Stimulated activated CD4-positive, alpha-beta T cell treated with anti-CD3 and anti-CD28 coated beads, Interleukin-1b, Interleukin-23, amount 100 ng/mL, for 48 hours (primary cell): Measurements from ENCODE around the gene ARNT2.

Experiments used
- DNase-seq: peaks from one replicate; pipeline ENCODE4 v3.0.0-alpha.2; 2020

ARNT2 gene

DNA sequence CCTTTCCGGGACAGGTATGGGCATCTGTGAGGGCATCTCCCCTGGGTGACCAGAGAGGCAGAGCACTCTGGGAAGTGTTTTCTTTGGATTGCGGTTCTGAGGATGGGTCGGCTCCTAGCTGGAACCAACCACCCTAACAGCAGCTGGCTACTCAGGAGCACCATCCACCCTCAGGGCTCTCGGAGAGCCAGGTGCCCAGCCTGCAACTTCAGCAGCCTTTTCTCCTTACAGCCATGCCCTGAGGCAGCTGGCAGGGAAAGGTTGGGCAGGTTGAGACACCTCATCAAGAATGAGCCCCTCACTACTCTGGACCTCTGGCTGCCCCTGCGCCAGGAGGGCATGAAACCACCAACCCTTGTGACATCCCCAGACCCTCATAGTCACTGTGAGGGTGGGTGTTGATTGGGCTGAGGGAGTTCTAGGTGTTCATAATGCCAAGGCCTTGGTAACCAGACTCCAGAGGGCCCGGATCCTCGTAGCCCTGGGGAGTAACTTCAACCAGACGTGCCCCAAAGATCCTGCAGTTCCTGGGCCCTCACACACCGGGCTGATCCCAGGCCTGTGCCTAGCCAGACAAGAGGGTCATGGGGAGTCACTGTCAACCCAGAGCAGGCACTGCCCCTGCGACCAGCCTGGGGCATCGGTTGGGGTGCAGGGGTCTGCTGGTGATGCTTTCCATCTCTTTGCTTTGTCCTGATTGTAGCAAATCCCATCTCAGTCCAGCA, 176.5 kb downstream of the ARNT2 start:
- DNase-seq = no peak

GRCh38 chr15:80581976-80582375, 177.8 kb downstream of the ARNT2 start:
- no peak for DNase-seq

DNA sequence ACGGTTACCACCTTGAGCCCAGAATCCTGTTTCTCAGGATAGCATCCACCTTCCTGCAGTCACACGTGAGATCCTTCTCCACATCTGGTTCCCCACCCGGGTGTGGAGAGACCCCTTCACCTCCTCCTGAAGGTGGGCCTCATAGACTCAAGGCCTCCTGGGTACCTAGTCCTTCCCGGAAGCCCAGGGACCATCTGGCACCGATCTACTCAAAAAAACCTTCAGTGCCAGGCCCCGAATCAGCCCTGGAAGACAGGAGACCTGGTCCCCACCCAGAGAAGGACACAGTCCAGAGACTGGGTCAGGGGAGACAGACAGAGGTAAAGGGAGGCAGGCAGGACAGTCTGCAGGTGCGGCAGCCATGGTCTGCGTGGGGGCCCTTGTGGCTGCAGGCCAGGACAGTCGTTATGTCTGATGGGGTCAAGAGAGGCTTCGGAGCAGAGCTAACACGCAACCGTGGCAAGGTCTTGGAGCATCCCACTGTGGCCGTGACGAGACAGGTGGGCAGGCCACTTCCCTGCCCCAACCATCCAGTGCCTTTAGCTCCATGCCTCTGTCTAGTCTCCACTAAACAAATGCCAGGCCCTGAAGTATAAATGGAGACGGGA, 178.7 kb downstream of the ARNT2 start:
- DNase-seq = no peak

GRCh38 chr15:80584561-80584964, 180.4 kb downstream of the ARNT2 start:
- DNase-seq = no peak

GRCh38 chr15:80584973-80585525, 180.9 kb downstream of the ARNT2 start:
- no peak for DNase-seq

GRCh38 chr15:80585544-80586018, 181.4 kb downstream of the ARNT2 start:
- no peak for DNase-seq

GRCh38 chr15:80586161-80586560, 182.0 kb downstream of the ARNT2 start:
- DNase-seq = no peak

DNA sequence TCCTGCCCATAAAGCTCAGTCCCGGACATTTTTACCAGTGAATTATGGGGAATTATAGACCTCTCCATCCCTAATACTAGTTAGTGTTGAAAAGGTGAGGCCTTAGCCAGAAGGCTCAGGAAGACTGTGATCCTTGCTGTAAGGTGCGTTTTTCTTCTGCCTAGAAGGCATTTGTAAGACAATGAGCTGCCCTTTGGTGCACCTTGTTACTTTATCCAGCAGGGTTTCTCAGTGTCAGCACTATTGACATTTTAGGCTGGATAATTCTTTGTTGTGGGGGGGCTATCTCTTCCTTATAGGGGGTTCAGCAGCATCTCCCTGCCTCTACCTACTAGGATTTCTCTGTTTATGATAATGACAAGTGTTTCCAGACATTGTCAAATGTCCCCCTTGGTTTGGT, 182.8 kb downstream of the ARNT2 start:
- no peak for DNase-seq

- no peak for DNase-seq
Measured at GRCh38 chr15:80587816-80588456, 183.8 kb downstream of the ARNT2 start.

GRCh38 chr15:80588801-80589200, 184.6 kb downstream of the ARNT2 start:
- no peak for DNase-seq

DNA sequence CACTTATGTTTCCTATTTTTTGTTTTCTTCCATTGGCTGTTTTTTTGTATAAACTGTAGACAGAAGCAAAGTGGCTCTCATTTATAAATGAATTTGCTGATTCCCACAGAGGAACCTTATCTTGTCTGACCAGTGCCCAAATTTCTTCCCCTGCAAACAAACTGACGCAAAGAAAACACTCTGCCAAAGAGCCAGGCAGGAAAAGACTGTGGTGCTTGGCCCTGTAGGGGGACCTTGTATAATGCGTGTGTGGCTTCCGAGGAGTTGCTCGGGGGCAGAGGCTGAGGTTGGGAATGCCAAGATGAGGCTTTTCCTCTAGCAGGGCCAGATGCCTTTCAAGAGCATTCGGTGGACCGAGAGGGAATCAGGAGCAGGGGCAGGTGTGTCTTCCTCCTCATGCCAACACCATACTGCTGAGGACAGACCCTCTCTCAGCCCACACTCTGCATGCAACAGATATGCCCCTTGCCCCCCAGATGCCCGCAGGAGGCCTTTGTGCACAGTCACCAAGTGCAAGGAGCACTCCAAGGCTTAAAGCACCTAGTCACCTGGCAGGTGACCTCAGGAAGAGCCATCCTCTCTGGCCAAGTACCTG, 186.7 kb downstream of the ARNT2 start:
- DNase-seq = no peak

- DNase-seq = no peak
Measured at GRCh38 chr15:80591471-80591870, 187.3 kb downstream of the ARNT2 start.

GRCh38 chr15:80591938-80592825, 188.0 kb downstream of the ARNT2 start:
- no peak for DNase-seq

DNA sequence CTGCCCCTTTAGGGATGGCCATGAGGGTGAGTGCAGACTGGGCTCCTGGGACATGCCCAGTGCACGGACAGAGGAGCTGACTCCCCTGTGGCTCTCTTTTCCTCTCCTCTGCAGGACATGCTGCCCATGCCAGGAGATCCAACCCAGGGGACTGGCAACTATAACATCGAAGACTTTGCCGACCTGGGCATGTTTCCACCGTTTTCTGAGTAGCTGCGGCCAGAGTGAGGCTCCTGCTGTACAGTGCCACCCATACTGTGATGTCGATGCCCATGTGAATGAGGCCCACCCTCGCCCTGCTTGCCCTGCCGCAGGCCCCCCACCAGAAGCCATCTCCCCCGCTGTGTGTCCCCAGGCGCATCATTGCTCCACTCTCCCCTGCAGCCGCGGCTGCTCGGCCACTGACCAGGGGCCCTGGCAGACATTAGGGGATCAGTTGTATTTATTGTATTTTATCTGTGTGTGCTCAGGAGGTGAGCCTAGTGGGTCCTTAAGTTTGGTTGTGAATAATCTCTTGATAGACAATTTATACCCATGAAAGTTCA, 189.4 kb downstream of the ARNT2 start:
- no peak for DNase-seq

DNA sequence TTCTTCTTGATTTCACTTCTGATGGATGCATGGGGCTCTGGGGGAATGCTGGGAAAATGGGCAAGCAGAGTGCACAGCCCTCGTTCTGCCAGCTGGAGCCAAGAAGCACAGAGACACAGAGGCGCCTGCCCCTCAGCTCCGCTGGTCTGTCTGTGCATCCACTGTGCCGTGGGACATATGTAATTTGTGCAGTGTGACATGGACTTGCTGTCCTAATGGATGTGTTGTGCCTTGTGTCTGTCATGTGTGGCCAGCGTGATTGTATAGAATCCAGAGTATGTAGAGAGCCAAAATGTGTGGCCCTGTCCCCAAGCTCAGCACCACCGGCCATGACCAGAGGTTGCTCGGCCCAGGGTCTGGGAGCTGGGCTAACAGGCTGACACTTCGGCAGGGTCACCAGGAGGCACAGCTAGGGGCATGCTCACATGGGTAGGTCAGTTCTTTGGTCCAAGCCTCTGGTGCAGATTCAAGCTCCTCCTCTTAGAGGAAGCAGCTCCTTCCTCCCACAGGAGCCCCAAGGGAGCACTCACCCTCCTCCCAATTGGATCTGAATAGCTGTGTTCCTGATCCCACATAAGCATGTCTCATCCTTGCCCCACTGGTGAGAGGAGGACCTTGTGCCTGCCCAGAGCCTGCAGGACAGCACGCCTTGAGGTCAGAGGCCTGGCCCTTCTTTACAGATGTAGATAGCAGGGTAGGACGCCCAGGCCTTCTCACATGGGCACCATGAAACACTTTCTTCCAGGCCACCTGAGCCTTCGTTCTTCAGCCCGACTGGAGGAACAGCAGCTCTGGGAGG, 190.1 kb downstream of the ARNT2 start:
- DNase-seq = no peak

- DNase-seq = no peak
Measured at GRCh38 chr15:80595396-80595795, 191.2 kb downstream of the ARNT2 start.

- DNase-seq = no peak
Measured at GRCh38 chr15:80596521-80596976, 192.4 kb downstream of the ARNT2 start.

DNA sequence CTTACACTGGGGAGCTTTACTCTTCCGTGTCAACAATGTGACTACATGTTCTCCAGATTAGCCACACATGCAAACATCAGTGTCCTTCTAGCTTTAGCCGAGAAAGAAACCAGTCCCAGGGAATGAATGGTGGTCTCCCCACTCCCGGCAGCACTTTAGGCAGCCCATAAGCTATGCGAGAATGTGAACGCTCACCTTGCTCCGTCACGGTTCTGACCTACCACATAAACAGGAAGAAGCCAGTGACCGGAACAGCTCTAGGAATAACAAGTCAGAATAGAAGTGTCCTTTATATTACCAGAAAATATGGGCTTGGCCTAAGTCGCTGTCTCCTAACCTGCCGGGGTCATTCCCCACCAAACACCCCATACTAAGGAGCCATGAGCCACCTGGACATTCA, 192.9 kb downstream of the ARNT2 start:
- no peak for DNase-seq

GRCh38 chr15:80599359-80599758, 195.2 kb downstream of the ARNT2 start:
- no peak for DNase-seq

- no peak for DNase-seq
Measured at GRCh38 chr15:80600626-80601025, 196.4 kb downstream of the ARNT2 start.

DNA sequence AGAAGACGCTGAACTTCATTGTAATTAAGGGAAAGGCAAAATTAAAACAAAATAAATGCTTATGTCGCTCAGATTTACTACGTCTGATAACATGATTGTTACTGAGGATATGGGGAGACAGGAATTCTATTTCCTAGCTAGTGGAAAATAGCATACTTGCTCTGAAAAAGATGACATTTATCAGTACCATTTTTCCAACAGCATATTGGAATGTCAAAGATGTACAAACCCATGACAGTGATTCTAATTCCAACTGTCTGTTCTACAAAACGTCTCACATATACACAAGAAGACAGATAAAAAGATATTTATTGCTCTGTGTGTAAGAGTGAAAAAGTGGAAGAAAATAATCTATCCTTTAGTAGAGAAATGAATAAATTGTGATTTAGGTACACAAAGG, 197.1 kb downstream of the ARNT2 start:
- DNase-seq = no peak
